ENCODE measurements around the gene ST7. TPM values are rescaled to one million over a fixed set of nuclear protein-coding genes. Genes with fewer than 3 reads are reported as not detected.

Gene ST7
- total and polyA plus RNA-seq, 2 donors (not counting 1 experiment from before 2014, with no cell fraction given), result 2.3 to 4.6 TPM

- Histone ChIP-seq H3K79me2 (ENCODE audit: control insufficient read depth, insufficient read depth, low read length) (no peaks in the 10 kb centered on the region), H3K4me3 (ENCODE audit: control extremely low read depth in 1 of 5, extremely low read depth in 1 of 5, insufficient read depth in 1 of 5, low read depth in 2 of 5, low read length in 4 of 5) (no peak overlapping the region), H3K4me1 (ENCODE audit: control insufficient read depth in 2 of 2, insufficient read depth in 2 of 2, low read length in 2 of 2) (no peaks in the 10 kb centered on the region), H4K20me1 (ENCODE audit: control insufficient read depth, insufficient read depth, low read length, poor library complexity, severe bottlenecking) (no peaks in the 10 kb centered on the region), H3K9me3 (ENCODE audit: control extremely low read depth in 1 of 3, control insufficient read depth in 2 of 3, insufficient read depth in 1 of 3, low read length in 2 of 3) (no peaks in the 10 kb centered on the region), H3K4me2 (replicated peaks; ENCODE audit: low read depth, low read length, poor library complexity, severe bottlenecking) (no peak overlapping the region), H2AFZ (ENCODE audit: insufficient read depth, low read depth, low read length, poor library complexity, severe bottlenecking) (no peak overlapping the region), H3K27me3 (replicated peaks in 1 of 4; ENCODE audit: control extremely low read depth in 1 of 4, control insufficient read depth in 3 of 4, insufficient read depth in 4 of 4, low read length in 3 of 4) (no peaks in the 10 kb centered on the region), H3K36me3 (replicated peaks in 1 of 2; ENCODE audit: control extremely low read depth in 1 of 2, control insufficient read depth in 1 of 2, extremely low read depth in 1 of 2, insufficient read depth in 2 of 2, low read length in 1 of 2) (no peaks in the 10 kb centered on the region), H3K27ac (ENCODE audit: low read length in 2 of 2) (no peak overlapping the region), H3K9ac (ENCODE audit: low read length) (no peak overlapping the region)
- no peaks in the 10 kb centered on the region for H3K9me3 Mint-ChIP-seq (ENCODE audit: insufficient read depth)
- no peak overlapping the region for H3K27ac Mint-ChIP-seq
- no peak for DNase-seq
- no peaks in the 10 kb centered on the region for H3K27me3 Mint-ChIP-seq
- TF ChIP-seq CTCF (IDR thresholded peaks at IDR 0.05) (no peak), EZH2 (IDR thresholded peaks at IDR 0.05; ENCODE audit: borderline replicate concordance, insufficient read depth, low read depth, low read length, poor library complexity, severe bottlenecking) (no peak)
- WGBS (ENCODE audit: insufficient coverage), result 93% methylated on average over 4 of the region's 5 CpGs
- ChIA-PET CTCF (no interaction called here), POLR2A (no interaction called here)
- no peak overlapping the region for H3K4me3 Mint-ChIP-seq
- intact Hi-C loops (cut with micrococcal nuclease), result no loop called here
- ATAC-seq (ENCODE audit: low read depth), result no peak
- H3K4me1 Mint-ChIP-seq, result no peaks in the 10 kb centered on the region
Measured at GRCh38 chr7:117095055-117095454, 141.8 kb downstream of the ST7 start.

- TF ChIP-seq EZH2 (IDR thresholded peaks at IDR 0.05; ENCODE audit: borderline replicate concordance, insufficient read depth, low read depth, low read length, poor library complexity, severe bottlenecking), result no peak
- no peak for TF ChIP-seq CTCF (IDR thresholded peaks at IDR 0.05)
- Histone ChIP-seq H2AFZ (ENCODE audit: insufficient read depth, low read depth, low read length, poor library complexity, severe bottlenecking) (no peak overlapping the region), H3K4me3 (ENCODE audit: control extremely low read depth in 1 of 5, extremely low read depth in 1 of 5, insufficient read depth in 1 of 5, low read depth in 2 of 5, low read length in 4 of 5) (no peak overlapping the region), H3K36me3 (replicated peaks in 1 of 2; ENCODE audit: control extremely low read depth in 1 of 2, control insufficient read depth in 1 of 2, extremely low read depth in 1 of 2, insufficient read depth in 2 of 2, low read length in 1 of 2) (no peaks in the 10 kb centered on the region), H3K4me2 (replicated peaks; ENCODE audit: low read depth, low read length, poor library complexity, severe bottlenecking) (no peak overlapping the region), H4K20me1 (ENCODE audit: control insufficient read depth, insufficient read depth, low read length, poor library complexity, severe bottlenecking) (no peaks in the 10 kb centered on the region), H3K27ac (ENCODE audit: low read length in 2 of 2) (no peak overlapping the region), H3K79me2 (ENCODE audit: control insufficient read depth, insufficient read depth, low read length) (no peaks in the 10 kb centered on the region), H3K27me3 (replicated peaks in 1 of 4; ENCODE audit: control extremely low read depth in 1 of 4, control insufficient read depth in 3 of 4, insufficient read depth in 4 of 4, low read length in 3 of 4) (no peaks in the 10 kb centered on the region), H3K4me1 (ENCODE audit: control insufficient read depth in 2 of 2, insufficient read depth in 2 of 2, low read length in 2 of 2) (no peaks in the 10 kb centered on the region), H3K9ac (ENCODE audit: low read length) (no peak overlapping the region), H3K9me3 (ENCODE audit: control extremely low read depth in 1 of 3, control insufficient read depth in 2 of 3, insufficient read depth in 1 of 3, low read length in 2 of 3) (no peaks in the 10 kb centered on the region)
- ChIA-PET CTCF (interaction anchor here (0.7 to 1.2 kb wide), 2 partner anchors 25 to 108 kb away, joined by 3 to 4 read pairs; no protein-coding TSS in a partner anchor), POLR2A (interaction anchor here (0.5 kb wide), 1 partner anchor 18 kb away, joined by 6 read pairs; no protein-coding TSS in a partner anchor)
- 50% methylated on average over 1 of the region's 4 CpGs for WGBS (ENCODE audit: insufficient coverage)
- Mint-ChIP-seq H3K4me1 (no peaks in the 10 kb centered on the region), H3K4me3 (no peak overlapping the region), H3K9me3 (ENCODE audit: insufficient read depth) (no peaks in the 10 kb centered on the region), H3K27ac (no peak overlapping the region), H3K27me3 (no peaks in the 10 kb centered on the region)
- ATAC-seq (ENCODE audit: low read depth) (no peak), DNase-seq (no peak)
- intact Hi-C loops (cut with micrococcal nuclease), result no loop called here
Measured at GRCh38 chr7:117096330-117096729, 143.0 kb downstream of the ST7 start.
